GM12878 (cell line): ENCODE data around the gene FBXW8. TPM values are rescaled to one million over a fixed set of nuclear protein-coding genes. Genes with fewer than 3 reads are reported as not detected.

Source experiments
- ATAC-seq: fragments of 200-7000 bp; cut with Tn5 transposase; 3 replicates; pipeline ENCODE4 v1.9.1; 2020; ENCODE audit warnings: mild to moderate bottlenecking, moderate library complexity
- BruUV-seq: library from RNA; stranded (reverse); fragments of 400-500 nt; replicated peaks from 2 replicates; lab custom pipeline; 2021; lab: Mats Ljungman, UMichigan
- CTCF ChIA-PET: fragments of 300-600 bp; sonication (Branson Sonifier 250); formaldehyde crosslinking; extraction: SDS; loops from one replicate; lab custom pipeline; 2021; ENCODE audit warnings: inconsistent platforms; lab: Yijun Ruan, JAX
- POLR2A ChIA-PET: fragments of 350-600 bp; formaldehyde crosslinking; extraction: SDS; loops from one replicate; lab custom pipeline; 2021; ENCODE audit warnings: inconsistent platforms; lab: Charles Lee
- RAD21 ChIA-PET: fragments of 300-600 bp; sonication (Branson Sonifier 250); formaldehyde crosslinking; loops from one replicate; lab custom pipeline; 2023; ENCODE audit warnings: antibody characterized with exemption; ENCODE audit not compliant: unreplicated experiment; lab: Charles Lee
- SMC1A ChIA-PET: fragments of 300-600 bp; sonication (Branson Sonifier 250); formaldehyde crosslinking; loops from one replicate; lab custom pipeline; 2023; ENCODE audit not compliant: unreplicated experiment, uncharacterized antibody; lab: Charles Lee
- DNase-seq: peaks from one replicate; pipeline ENCODE4 v3.0.0-alpha.2; 2011; ENCODE audit warnings: low read depth, low spot score
- FAIRE-seq: peaks from 3 replicates; lab custom pipeline; 2011; peaks lifted over from hg19 to GRCh38; lab: Jason Lieb, UNC
- H2AFZ ChIP-seq: 2 replicates; pipeline ENCODE4 v1.6.0; 2011; ENCODE audit warnings: low read depth, low read length, control low read depth; ENCODE audit not compliant: control insufficient read depth
- H3K27ac ChIP-seq: 2 replicates; pipeline ENCODE4 v1.5.1; 2011; ENCODE audit warnings: control low read depth; ENCODE audit not compliant: control insufficient read depth, insufficient read depth
- H3K27me3 ChIP-seq, 2 experiments: replicated peaks in 1 of 2; 2 replicates each; pipeline versions ENCODE4 v1.6.0 to v1.6.1; 2011; ENCODE audit warnings: low read length in 1 of 2; ENCODE audit not compliant: control insufficient read depth in 2 of 2, insufficient read depth in 2 of 2
- H3K36me3 ChIP-seq, 2 experiments: 2 replicates each; pipeline ENCODE4 v1.5.1; 2011; ENCODE audit warnings: low read length in 1 of 2; ENCODE audit not compliant: control insufficient read depth in 2 of 2, insufficient read depth in 2 of 2
- H3K4me1 ChIP-seq: 2 replicates; pipeline ENCODE4 v1.6.1; 2011; ENCODE audit warnings: mild to moderate bottlenecking, low read length, moderate library complexity, mixed read lengths; ENCODE audit not compliant: control insufficient read depth, insufficient read depth
- H3K4me2 ChIP-seq: 2 replicates; pipeline ENCODE4 v1.6.0; 2011; ENCODE audit warnings: control low read depth; ENCODE audit not compliant: control insufficient read depth, insufficient read depth
- H3K4me3 ChIP-seq: fragments of 200-600 bp; sonication (generic); 2 replicates; pipeline ENCODE4 v1.5.1; 2016
- H3K79me2 ChIP-seq: 2 replicates; pipeline ENCODE4 v1.6.0; 2011; ENCODE audit warnings: low read length; ENCODE audit not compliant: control insufficient read depth, insufficient read depth
- H3K9ac ChIP-seq: 2 replicates; pipeline ENCODE4 v1.8.0; 2011; ENCODE audit warnings: low read length, control low read depth, mixed read lengths; ENCODE audit not compliant: control insufficient read depth, insufficient read depth
- H3K9me3 ChIP-seq: replicated peaks from 3 replicates; pipeline ENCODE4 v1.5.1; 2011; ENCODE audit warnings: mild to moderate bottlenecking, low read length; ENCODE audit not compliant: control insufficient read depth, insufficient read depth
- H4K20me1 ChIP-seq: 2 replicates; pipeline ENCODE4 v1.6.0; 2011; ENCODE audit not compliant: control insufficient read depth, insufficient read depth
- HDGF ChIP-seq: fragments of 450-650 bp; IDR thresholded peaks from 2 replicates; pipeline ENCODE4 v1.6.1; 2016; ENCODE audit warnings: antibody characterized with exemption
- NFYA ChIP-seq: IDR thresholded peaks from 2 replicates; pipeline ENCODE4 v1.6.1; 2011; ENCODE audit warnings: low read depth, mild to moderate bottlenecking, low read length, improper control_type of control experiment, borderline replicate concordance
- NRF1 ChIP-seq: conservative IDR thresholded peaks from 2 replicates; pipeline ENCODE4 v1.6.1; 2011; ENCODE audit warnings: mild to moderate bottlenecking, low read depth, low read length, improper control_type of control experiment
- RUNX3 ChIP-seq: IDR thresholded peaks from 2 replicates; pipeline ENCODE4 v1.6.1; 2012; ENCODE audit warnings: low read length, inconsistent platforms
- SMC3 ChIP-seq: IDR thresholded peaks from 2 replicates; pipeline ENCODE4 v1.6.1; 2011; ENCODE audit warnings: low read length, improper control_type of control experiment, borderline replicate concordance
- SREBF1 ChIP-seq: IDR thresholded peaks from 2 replicates; pipeline ENCODE4 v1.6.1; 2012; ENCODE audit warnings: mild to moderate bottlenecking, low read length
- SUPT20H ChIP-seq: IDR thresholded peaks from 2 replicates; pipeline ENCODE4 v1.6.1; 2011; ENCODE audit warnings: low read depth, mild to moderate bottlenecking, low read length, moderate library complexity, borderline replicate concordance; ENCODE audit not compliant: control insufficient read depth
- WGBS: methylation state at CpG from one replicate; pipeline ENCODE4 v1.1.6; 2016; ENCODE audit warnings: low lambda C conversion rate; ENCODE audit not compliant: insufficient replicate concordance, insufficient coverage; ENCODE audit errors: missing lambda C conversion rate; 5-methylcytosine and 5-hydroxymethylcytosine counted together
- in situ Hi-C: fragments of 300-500 bp; cut with MboI; formaldehyde crosslinking; loops from 9 replicates; pipeline ENCODE4 v1.14.3; 2018; ENCODE audit warnings: mixed read lengths
- intact Hi-C: fragments of 100-400 bp; cut with micrococcal nuclease; formaldehyde crosslinking; loops from one replicate; pipeline ENCODE4 v1.14.2; 2022; ENCODE audit not compliant: unreplicated experiment
- polyA plus RNA-seq, 11 experiments: library from polyadenylated mRNA; depleted of rRNA in 4 of 11; unstranded in 6 of 11; stranded (reverse) in 5 of 11; fragments of >200 nt; fragmentation: Nextera tagmentation in 4 of 11; fragmentation: Illumina TruSeq in 1 of 11; extraction: Ambion mirVana in 4 of 11; extraction: Trizol in 1 of 11; gene quantifications; 1 replicate in 1 of 11; 2 replicates in 10 of 11; pipeline versions ENCODE4 v1.2.1 to v1.2.3, GENCODE V29; 2011 to 2016; ENCODE audit warnings: inconsistent platforms in 2 of 11, missing spikeins in 2 of 11, low read depth in 1 of 11
- total RNA-seq, 4 experiments: library from RNA; depleted of rRNA in 3 of 4; stranded (reverse); fragments of >200 nt in 3 of 4; fragmentation: Illumina TruSeq in 1 of 4; extraction: Trizol in 1 of 4; gene quantifications; 2 replicates each; pipeline versions ENCODE4 v1.2.1 to v1.2.3, GENCODE V29; 2013 to 2021
- TF ChIP-seq, protein P1 (sequence below): fragments of 450-650 bp; IDR thresholded peaks from 2 replicates; pipeline ENCODE4 v1.6.1; 2017; ENCODE audit warnings: mild to moderate bottlenecking, moderate library complexity
- TF ChIP-seq, protein P2 (sequence below): fragments of 450-650 bp; IDR thresholded peaks from 2 replicates; pipeline ENCODE4 v1.6.1; 2017; ENCODE audit warnings: mild to moderate bottlenecking, moderate library complexity
- TF ChIP-seq, protein P3 (sequence below): fragments of 450-650 bp; IDR thresholded peaks from 2 replicates; pipeline ENCODE4 v1.6.1; 2018; ENCODE audit warnings: mild to moderate bottlenecking, low read depth, moderate library complexity; ENCODE audit not compliant: partially characterized antibody
- TF ChIP-seq, protein P4 (sequence below): IDR thresholded peaks from 2 replicates; pipeline ENCODE4 v1.6.1; 2012; ENCODE audit warnings: low read length, inconsistent platforms

FBXW8 gene
- total and polyA plus RNA-seq, 10 of the 15 experiments (the other 5 are each of a cell fraction or from before 2014, with no cell fraction given) = 0.49 to 7.5 (median 4.4) TPM

DNA sequence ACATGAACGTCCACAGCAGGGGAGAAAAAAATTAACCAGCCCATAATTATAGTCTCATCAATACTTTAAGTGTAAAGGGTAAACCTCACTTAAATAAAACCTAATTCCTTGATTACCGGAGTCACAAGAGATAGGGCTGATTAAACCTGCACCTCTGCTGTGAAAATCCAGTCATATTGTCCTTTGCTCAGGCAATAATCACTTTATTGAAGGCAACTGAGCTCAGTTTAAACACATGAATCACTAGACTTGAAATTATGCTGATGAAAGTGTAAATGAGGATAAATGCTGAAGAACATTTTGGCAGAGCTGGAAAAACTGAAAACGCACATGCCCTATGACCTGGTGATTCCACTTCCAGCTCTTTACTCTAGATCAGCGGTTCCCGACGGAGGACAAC is 22.9 kb upstream of the FBXW8 start (continued):
- TF ChIP-seq, protein P1, sequence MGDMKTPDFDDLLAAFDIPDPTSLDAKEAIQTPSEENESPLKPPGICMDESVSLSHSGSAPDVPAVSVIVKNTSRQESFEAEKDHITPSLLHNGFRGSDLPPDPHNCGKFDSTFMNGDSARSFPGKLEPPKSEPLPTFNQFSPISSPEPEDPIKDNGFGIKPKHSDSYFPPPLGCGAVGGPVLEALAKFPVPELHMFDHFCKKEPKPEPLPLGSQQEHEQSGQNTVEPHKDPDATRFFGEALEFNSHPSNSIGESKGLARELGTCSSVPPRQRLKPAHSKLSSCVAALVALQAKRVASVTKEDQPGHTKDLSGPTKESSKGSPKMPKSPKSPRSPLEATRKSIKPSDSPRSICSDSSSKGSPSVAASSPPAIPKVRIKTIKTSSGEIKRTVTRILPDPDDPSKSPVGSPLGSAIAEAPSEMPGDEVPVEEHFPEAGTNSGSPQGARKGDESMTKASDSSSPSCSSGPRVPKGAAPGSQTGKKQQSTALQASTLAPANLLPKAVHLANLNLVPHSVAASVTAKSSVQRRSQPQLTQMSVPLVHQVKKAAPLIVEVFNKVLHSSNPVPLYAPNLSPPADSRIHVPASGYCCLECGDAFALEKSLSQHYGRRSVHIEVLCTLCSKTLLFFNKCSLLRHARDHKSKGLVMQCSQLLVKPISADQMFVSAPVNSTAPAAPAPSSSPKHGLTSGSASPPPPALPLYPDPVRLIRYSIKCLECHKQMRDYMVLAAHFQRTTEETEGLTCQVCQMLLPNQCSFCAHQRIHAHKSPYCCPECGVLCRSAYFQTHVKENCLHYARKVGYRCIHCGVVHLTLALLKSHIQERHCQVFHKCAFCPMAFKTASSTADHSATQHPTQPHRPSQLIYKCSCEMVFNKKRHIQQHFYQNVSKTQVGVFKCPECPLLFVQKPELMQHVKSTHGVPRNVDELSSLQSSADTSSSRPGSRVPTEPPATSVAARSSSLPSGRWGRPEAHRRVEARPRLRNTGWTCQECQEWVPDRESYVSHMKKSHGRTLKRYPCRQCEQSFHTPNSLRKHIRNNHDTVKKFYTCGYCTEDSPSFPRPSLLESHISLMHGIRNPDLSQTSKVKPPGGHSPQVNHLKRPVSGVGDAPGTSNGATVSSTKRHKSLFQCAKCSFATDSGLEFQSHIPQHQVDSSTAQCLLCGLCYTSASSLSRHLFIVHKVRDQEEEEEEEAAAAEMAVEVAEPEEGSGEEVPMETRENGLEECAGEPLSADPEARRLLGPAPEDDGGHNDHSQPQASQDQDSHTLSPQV = no peak
- TF ChIP-seq RUNX3 = no peak
- TF ChIP-seq, protein P2, sequence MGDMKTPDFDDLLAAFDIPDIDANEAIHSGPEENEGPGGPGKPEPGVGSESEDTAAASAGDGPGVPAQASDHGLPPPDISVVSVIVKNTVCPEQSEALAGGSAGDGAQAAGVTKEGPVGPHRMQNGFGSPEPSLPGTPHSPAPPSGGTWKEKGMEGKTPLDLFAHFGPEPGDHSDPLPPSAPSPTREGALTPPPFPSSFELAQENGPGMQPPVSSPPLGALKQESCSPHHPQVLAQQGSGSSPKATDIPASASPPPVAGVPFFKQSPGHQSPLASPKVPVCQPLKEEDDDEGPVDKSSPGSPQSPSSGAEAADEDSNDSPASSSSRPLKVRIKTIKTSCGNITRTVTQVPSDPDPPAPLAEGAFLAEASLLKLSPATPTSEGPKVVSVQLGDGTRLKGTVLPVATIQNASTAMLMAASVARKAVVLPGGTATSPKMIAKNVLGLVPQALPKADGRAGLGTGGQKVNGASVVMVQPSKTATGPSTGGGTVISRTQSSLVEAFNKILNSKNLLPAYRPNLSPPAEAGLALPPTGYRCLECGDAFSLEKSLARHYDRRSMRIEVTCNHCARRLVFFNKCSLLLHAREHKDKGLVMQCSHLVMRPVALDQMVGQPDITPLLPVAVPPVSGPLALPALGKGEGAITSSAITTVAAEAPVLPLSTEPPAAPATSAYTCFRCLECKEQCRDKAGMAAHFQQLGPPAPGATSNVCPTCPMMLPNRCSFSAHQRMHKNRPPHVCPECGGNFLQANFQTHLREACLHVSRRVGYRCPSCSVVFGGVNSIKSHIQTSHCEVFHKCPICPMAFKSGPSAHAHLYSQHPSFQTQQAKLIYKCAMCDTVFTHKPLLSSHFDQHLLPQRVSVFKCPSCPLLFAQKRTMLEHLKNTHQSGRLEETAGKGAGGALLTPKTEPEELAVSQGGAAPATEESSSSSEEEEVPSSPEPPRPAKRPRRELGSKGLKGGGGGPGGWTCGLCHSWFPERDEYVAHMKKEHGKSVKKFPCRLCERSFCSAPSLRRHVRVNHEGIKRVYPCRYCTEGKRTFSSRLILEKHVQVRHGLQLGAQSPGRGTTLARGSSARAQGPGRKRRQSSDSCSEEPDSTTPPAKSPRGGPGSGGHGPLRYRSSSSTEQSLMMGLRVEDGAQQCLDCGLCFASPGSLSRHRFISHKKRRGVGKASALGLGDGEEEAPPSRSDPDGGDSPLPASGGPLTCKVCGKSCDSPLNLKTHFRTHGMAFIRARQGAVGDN = no peak
- TF ChIP-seq SMC3 = no peak
- no peak for TF ChIP-seq HDGF

DNA sequence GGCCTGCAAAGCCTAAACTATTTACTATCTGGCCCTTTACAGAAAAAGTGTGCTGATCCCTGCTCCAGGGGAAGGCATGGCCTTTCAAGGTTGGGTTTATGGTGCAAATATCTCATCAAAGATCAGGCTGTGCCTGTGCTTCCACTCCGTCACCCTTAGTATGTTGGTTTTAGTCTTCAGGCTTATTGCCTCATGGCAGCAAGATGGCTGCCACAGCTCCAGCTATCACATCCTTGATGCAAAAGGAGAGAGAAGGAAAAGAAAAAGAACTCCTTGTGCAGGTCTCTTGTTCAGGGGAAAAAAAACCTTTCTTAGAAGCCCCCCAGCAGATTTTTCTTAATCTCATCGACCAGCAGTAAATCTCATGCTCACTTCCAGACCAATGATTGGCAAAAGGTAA is 20.4 kb upstream of the FBXW8 start:
- DNase-seq = no peak
- Histone ChIP-seq H2AFZ (no peak overlapping the region), H3K27ac (no peak overlapping the region), H3K36me3 (no peaks in the 10 kb centered on the region), H4K20me1 (no peaks in the 10 kb centered on the region), H3K9me3 (no peaks in the 10 kb centered on the region), H3K4me3 (no peak overlapping the region), H3K4me1 (no peaks in the 10 kb centered on the region), H3K79me2 (no peaks in the 10 kb centered on the region), H3K4me2 (no peak overlapping the region), H3K27me3 (no peaks in the 10 kb centered on the region), H3K9ac (no peak overlapping the region)
- CTCF ChIA-PET = no interaction called here
- intact Hi-C loops (no loop called here), in situ Hi-C loops (no loop called here)
- no peak for ATAC-seq
- no TSS peak for BruUV-seq
- POLR2A ChIA-PET = no interaction called here
- SMC1A ChIA-PET = no interaction called here
- WGBS = 79% methylated on average over 2 of the region's 2 CpGs
- RAD21 ChIA-PET = no interaction called here
- no peak for FAIRE-seq
- TF ChIP-seq NRF1 (no peak), SUPT20H (no peak), SREBF1 (no peak), NFYA (no peak)
- TF ChIP-seq, protein P3, sequence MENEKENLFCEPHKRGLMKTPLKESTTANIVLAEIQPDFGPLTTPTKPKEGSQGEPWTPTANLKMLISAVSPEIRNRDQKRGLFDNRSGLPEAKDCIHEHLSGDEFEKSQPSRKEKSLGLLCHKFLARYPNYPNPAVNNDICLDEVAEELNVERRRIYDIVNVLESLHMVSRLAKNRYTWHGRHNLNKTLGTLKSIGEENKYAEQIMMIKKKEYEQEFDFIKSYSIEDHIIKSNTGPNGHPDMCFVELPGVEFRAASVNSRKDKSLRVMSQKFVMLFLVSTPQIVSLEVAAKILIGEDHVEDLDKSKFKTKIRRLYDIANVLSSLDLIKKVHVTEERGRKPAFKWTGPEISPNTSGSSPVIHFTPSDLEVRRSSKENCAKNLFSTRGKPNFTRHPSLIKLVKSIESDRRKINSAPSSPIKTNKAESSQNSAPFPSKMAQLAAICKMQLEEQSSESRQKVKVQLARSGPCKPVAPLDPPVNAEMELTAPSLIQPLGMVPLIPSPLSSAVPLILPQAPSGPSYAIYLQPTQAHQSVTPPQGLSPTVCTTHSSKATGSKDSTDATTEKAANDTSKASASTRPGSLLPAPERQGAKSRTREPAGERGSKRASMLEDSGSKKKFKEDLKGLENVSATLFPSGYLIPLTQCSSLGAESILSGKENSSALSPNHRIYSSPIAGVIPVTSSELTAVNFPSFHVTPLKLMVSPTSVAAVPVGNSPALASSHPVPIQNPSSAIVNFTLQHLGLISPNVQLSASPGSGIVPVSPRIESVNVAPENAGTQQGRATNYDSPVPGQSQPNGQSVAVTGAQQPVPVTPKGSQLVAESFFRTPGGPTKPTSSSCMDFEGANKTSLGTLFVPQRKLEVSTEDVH = no peak
- TF ChIP-seq, protein P4, sequence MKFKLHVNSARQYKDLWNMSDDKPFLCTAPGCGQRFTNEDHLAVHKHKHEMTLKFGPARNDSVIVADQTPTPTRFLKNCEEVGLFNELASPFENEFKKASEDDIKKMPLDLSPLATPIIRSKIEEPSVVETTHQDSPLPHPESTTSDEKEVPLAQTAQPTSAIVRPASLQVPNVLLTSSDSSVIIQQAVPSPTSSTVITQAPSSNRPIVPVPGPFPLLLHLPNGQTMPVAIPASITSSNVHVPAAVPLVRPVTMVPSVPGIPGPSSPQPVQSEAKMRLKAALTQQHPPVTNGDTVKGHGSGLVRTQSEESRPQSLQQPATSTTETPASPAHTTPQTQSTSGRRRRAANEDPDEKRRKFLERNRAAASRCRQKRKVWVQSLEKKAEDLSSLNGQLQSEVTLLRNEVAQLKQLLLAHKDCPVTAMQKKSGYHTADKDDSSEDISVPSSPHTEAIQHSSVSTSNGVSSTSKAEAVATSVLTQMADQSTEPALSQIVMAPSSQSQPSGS = no peak
